ENCODE data around the gene CCDC197.

DNA sequence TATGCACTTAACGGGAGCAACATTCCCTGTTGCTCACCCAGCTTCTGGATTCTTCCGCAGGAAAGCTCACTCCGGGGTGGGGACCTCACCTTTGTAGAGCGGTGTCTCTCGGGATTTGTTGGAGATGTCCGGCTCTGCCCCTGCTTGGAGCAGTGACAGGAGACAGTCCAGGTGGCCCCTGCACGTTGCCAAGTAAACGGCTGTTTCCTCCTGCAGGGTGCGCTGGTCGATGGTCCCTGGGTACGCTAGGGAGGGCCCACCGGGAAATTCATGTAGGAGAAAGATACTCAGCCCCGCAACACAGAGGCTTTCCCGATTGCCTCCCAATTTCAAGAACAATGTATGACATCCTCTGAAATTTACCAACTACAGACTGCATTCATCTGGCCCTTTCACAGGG, 43.8 kb upstream of the CCDC197 start:
- TF ChIP-seq, protein P1, sequence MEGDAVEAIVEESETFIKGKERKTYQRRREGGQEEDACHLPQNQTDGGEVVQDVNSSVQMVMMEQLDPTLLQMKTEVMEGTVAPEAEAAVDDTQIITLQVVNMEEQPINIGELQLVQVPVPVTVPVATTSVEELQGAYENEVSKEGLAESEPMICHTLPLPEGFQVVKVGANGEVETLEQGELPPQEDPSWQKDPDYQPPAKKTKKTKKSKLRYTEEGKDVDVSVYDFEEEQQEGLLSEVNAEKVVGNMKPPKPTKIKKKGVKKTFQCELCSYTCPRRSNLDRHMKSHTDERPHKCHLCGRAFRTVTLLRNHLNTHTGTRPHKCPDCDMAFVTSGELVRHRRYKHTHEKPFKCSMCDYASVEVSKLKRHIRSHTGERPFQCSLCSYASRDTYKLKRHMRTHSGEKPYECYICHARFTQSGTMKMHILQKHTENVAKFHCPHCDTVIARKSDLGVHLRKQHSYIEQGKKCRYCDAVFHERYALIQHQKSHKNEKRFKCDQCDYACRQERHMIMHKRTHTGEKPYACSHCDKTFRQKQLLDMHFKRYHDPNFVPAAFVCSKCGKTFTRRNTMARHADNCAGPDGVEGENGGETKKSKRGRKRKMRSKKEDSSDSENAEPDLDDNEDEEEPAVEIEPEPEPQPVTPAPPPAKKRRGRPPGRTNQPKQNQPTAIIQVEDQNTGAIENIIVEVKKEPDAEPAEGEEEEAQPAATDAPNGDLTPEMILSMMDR (IDR thresholded peaks at IDR 0.05), result no peak
- no peak for TF ChIP-seq POLR2A (IDR thresholded peaks at IDR 0.05)

Measured in testis (tissue), 2 donors.